OCI-M2 (cell line): ENCODE results near the gene TRAF3.

Experiments used
- DNase-seq: peaks from one replicate; lab custom pipeline; 2025; ENCODE audit not compliant: unreplicated experiment; lab: John Stamatoyannopoulos, UW

The TRAF3 gene

GRCh38 chr14:102777711-102778337 lies 575 bp downstream of the TRAF3 start:
- no peak for DNase-seq

- no peak for DNase-seq
These were observed 1.3 kb downstream of the TRAF3 start for GRCh38 chr14:102778338-102779083.

DNA sequence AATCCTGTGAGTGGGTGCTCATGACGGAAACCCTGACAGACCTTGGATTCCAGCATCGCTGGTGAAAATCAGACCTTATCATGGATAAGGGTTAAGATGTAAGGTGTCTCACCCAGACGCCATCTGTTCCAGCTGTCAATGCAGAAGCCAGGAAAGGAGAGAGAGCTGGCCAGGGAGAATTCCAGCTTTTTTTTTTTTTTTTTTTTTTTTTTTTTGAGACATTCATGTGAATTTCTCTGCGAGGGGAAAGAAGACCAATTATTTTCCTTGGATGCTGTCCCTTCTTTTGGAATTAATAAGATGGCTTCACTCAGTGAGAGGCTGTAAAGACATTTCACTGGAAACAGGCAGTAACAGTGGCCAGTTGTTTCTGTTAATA lies 1.8 kb downstream of the TRAF3 start:
- no peak for DNase-seq

- no peak for DNase-seq
These were observed 2.5 kb downstream of the TRAF3 start for GRCh38 chr14:102779574-102780315.

DNA sequence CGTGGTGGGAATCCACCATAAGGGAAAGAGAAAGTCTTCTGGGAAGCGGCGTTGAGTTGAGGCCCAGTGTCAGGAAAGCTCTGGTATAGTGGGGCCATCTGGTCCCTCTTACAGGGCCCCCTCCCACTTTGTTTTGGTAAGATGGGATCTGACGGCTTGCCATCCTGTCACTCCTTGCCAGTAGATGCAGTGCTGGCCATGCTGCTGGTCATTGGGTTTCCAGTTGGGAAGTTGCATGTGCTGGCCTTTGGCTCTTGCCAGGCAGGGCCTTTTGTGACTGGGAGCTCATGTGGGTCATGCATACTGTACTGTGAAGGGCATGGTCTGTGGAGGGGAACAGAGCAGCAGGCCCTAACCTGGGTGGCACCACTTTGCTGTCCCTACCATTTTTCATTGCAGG lies 3.8 kb downstream of the TRAF3 start:
- no peak for DNase-seq

GRCh38 chr14:102782974-102783373 lies 5.7 kb downstream of the TRAF3 start:
- DNase-seq: no peak

- DNase-seq: no peak
These were observed 7.8 kb downstream of the TRAF3 start for GRCh38 chr14:102784892-102785594.

DNA sequence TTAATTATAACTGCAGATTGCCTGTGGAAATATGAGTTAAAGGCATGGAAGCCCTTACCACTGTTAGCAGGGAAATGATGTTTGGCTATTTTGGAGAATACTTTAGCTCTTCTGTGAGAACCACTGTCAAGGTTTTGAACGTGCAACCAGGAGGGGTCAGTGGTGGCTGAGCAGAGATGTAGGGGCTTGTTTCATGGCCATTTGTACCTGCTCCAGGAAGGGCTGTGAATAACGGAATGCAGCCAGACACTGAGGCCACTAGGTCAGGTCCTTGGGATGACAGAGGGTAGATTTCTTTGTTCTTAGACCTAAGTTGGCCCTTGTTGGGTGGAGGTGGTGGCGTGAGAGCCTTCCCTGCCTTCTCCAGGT lies 8.3 kb downstream of the TRAF3 start:
- no peak for DNase-seq

DNA sequence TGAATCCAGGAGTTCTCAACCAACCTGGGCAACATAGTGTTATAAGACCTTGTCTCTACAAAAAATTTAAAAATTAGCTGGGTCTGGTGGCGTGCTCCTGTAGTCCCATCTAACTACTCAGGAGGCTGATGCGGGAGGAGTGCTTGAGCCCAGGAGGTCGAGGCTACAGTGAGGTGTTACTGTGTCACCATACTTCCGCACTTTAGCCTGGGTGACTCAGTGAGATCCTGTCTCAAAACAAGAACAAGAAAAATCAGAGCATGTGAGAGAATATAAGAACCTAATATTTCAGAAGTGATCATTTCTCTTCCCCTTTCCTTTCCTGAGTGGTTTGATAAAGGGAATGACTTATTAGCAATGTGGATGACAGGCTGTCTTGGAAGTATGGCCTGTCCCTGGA lies 9.5 kb downstream of the TRAF3 start:
- no peak for DNase-seq

- no peak for DNase-seq
These were observed 12.1 kb downstream of the TRAF3 start for GRCh38 chr14:102789349-102789748.

DNA sequence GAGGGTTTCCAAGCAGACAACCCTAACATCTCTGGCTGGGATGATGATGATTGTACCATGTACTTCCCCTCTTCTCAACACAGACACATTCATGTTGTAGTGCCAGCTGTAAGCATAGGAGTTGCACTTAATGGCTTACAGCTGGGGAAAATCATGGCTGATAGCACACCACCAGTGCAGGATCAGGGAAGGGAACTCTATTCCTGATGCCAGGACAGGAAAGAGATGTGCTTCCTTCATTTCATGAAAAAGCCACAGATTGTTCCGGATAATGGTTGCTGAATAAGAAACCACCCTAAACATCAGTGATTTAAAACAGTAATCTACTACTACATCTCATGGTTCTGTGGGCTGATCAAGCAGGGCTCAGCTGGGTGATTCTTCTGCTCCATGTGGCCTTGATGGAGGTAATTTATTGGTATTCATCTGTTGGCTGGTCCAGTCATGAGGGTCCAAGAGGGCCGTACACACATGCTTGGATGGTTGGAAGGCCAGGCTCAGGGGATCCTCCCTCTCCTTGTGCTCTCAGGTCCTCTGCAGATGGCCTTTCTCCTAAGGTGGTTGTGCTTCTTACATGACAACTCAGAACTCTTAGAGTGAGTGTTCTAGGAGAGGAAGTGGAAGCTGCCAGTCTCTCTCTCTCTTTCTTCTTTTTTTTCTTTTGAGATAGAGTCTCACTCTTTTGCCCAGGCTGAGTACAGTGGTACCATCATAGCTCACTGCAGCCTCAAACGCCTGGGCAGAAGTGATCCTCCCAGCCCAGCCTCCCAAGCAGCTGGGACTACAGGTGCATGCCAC lies 16.5 kb downstream of the TRAF3 start:
- no peak for DNase-seq

DNA sequence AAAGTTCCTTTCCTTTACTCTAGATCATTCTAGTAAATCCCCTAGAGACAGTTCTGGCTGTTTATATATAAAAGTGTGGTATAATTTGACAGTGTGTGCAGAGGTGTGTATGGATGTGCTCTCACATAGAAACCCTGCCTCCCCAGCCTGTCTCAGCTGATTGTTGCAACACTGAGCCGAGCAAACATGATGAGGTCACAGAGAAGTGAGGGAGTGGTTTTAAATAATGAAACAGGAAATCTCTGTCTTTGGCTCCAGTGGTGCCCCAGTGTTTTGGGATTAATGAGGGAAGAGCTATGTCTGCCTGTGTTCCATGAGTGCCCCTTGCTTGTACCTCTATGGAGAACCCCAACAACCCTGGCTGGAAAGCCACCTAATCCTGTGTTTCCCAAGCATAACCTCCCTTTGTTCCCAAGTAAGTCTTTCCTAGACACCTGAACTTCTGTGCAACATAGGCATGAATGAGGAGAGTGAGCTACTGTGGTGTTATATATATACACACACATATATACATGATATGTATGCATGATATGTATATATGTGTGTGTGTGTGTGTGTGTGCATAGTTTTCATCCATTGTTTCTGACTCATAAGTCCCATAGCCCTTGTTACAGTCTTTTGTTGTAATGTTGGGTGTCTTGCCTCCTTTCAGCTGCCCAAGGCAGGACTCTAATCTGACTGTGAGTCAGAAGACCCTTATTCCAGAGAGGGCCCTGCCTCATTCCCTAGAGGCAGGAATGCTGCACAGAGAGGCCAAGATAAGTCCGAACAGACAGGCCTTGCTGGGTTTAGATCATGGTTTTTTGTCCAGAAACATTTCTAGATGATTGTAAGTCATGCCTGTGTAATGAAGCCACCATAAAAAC lies 18.0 kb downstream of the TRAF3 start:
- DNase-seq: no peak

DNA sequence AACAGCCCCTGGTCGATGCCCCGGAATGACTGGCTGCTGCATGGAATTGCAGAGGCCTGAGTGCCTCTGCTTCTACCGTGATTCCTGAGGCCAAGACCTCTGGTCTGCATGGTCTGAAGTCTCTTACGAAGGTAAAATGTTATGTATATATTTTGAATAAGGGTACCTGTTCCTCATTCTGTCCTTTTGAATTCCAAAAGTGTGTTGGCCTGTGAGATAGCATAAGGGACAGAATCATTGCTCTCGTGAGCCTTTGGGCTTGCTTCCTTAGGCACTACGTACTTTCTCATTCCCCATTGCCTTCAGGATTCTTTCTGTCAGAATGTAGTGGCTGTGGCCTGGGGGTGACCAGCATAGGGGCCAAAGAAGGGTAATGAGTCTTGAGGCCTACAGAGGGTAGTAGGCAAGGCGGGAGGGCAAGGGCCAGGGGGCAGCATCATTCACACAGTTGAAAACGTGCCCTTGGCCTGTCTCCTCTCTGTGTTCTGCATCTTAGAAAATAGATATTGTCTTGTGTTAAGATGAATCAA lies 19.5 kb downstream of the TRAF3 start:
- DNase-seq: no peak

DNA sequence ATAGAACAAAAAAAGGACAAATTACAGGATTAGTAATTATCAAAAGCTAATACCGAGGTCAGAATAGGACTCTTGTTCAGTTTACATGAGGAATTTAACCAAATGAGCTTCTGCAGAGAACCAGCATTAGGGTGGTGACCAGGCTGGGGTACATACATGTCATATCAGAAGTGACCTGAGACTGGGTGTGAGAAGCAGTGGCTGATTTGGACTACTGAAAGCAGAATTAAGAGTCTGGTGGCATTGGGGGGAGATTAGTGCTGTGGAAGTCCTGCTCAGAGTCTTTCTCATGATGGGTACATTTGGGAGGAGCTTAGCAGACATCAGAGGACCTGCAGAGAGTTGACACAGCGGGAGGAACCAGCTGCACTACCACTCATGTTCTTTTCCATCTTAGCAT lies 21.7 kb downstream of the TRAF3 start:
- DNase-seq: no peak

GRCh38 chr14:102799684-102800562 lies 22.7 kb downstream of the TRAF3 start:
- DNase-seq: no peak

- DNase-seq: no peak
These were observed 25.7 kb downstream of the TRAF3 start for GRCh38 chr14:102802834-102803523.

GRCh38 chr14:102804858-102805257 lies 27.6 kb downstream of the TRAF3 start:
- DNase-seq: no peak

DNA sequence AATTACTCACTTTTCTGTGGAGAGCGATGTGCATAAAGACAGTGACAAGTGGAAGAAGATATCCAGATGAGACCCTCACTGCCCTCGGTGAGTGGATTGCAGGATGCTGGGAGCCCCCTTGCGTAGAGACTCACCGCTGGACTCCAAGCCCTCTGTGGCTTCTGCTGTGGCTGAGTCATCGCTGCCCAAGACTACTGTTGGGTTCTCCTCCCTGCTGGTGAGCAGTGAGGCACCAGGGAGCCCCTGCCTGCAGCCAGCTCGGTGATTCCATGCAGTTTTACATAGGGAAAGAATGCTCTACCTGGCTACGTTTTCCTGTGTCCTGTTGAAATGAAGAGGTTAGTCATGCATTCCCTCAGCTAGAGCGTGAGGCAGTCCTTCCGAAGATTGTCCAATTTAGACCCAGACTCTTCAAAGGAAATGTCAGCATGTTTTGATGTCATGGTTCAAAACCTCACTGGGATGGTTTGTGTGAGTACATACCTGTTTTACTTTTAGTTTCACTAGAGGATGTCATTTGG lies 28.2 kb downstream of the TRAF3 start:
- DNase-seq: no peak
